Stimulated activated CD4-positive, alpha-beta T cell treated with anti-CD3 and anti-CD28 coated beads, Interleukin-1b, Interleukin-23, amount 100 ng/mL, for 48 hours (primary cell): ENCODE results near the gene GYS2.

Experiments used
- DNase-seq: peaks from one replicate; pipeline ENCODE4 v3.0.0-alpha.2; 2020

Gene GYS2

GRCh38 chr12:21501258-21502163 lies 103.1 kb downstream of the GYS2 start, which contains the start of the genes GOLT1B and RECQL:
GOLT1B (plus strand) TSS chr12:21501789; CDS start chr12:21501924, 135 bp downstream.
RECQL (minus strand) TSS chr12:21501635; CDS start chr12:21499570, 2,065 bp downstream.
- DNase-seq, result peak; percentile 93

- DNase-seq, result no peak
Measured at GRCh38 chr12:21500786-21501257, 103.8 kb downstream of the GYS2 start.

- DNase-seq, result no peak
Measured at GRCh38 chr12:21499765-21500164, 104.9 kb downstream of the GYS2 start.
